NB4 (cell line): ENCODE results near the gene C15orf39.
"Not testable (repeated sequence)": the region's sequence is repeated elsewhere in the genome, so short reads cannot be mapped to it uniquely, and the experiment has no call there.

Source experiments
- DNase-seq: peaks from one replicate; pipeline ENCODE4 v3.0.0; 2010; ENCODE audit warnings: low read depth
- H3K4me3 ChIP-seq: one replicate; pipeline ENCODE4 v1.5.1; 2011; ENCODE audit warnings: mild to moderate bottlenecking, low read depth, low read length, moderate library complexity
- MYC ChIP-seq: IDR thresholded peaks from 2 replicates; pipeline ENCODE4 v1.6.1; 2011; ENCODE audit warnings: low read depth, low read length
- POLR2A ChIP-seq: IDR thresholded peaks from 2 replicates; pipeline ENCODE4 v1.6.1; 2011; ENCODE audit warnings: mild to moderate bottlenecking; ENCODE audit not compliant: insufficient read length; ENCODE audit errors: extremely low read depth
- TF ChIP-seq, protein P1 (sequence below): IDR thresholded peaks from one replicate; pipeline ENCODE4 v1.5.1; 2012; ENCODE audit warnings: low read depth, low read length
- TF ChIP-seq, protein P2 (sequence below): IDR thresholded peaks from 2 replicates; pipeline ENCODE4 v1.6.1; 2011; ENCODE audit warnings: low read depth, low read length

C15orf39 gene

DNA sequence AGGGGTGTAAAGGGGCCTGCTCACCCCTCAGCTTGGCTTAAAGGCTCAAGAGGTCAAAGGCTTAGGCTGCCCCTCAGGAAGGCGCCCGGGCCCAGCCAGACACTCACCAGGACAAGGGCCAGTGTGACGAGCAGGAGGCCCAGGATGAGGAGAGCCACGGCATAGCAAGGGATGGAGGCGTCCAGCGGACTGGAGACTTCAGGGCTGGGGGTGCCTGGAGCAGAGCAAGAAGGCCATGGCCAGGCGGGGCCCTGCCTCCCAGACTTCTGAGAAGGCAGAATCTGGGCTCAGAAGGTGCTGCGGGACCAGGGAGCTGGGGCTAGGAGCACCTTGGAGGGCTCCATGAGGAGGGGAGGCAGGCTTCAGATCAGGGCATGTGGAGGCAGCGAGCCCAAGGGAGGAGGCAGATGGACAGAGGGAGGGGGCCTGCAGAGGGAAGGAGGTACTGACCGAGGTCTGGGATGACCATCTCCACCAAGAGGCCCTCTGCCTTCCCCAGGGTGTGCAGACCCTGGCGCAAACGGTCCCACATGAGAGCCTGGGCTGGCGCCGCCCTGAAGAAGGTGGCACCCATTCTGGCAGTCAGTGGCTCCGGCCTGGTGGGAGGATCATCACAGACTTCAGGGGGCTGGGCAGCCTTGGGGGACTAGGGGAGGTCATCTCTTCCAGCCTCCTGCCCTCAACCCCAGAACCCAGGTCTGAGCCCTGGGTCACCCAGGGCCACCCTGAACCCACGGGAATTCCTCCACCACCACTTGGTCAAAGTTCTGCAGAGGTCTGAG is 24.5 kb downstream of the C15orf39 start:
- TF ChIP-seq POLR2A (no peak), MYC (no peak)
- TF ChIP-seq, protein P1, sequence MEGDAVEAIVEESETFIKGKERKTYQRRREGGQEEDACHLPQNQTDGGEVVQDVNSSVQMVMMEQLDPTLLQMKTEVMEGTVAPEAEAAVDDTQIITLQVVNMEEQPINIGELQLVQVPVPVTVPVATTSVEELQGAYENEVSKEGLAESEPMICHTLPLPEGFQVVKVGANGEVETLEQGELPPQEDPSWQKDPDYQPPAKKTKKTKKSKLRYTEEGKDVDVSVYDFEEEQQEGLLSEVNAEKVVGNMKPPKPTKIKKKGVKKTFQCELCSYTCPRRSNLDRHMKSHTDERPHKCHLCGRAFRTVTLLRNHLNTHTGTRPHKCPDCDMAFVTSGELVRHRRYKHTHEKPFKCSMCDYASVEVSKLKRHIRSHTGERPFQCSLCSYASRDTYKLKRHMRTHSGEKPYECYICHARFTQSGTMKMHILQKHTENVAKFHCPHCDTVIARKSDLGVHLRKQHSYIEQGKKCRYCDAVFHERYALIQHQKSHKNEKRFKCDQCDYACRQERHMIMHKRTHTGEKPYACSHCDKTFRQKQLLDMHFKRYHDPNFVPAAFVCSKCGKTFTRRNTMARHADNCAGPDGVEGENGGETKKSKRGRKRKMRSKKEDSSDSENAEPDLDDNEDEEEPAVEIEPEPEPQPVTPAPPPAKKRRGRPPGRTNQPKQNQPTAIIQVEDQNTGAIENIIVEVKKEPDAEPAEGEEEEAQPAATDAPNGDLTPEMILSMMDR = no peak
- TF ChIP-seq, protein P2, sequence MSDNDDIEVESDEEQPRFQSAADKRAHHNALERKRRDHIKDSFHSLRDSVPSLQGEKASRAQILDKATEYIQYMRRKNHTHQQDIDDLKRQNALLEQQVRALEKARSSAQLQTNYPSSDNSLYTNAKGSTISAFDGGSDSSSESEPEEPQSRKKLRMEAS = no peak
- H3K4me3 ChIP-seq = no peak overlapping the region
- no peak for DNase-seq

DNA sequence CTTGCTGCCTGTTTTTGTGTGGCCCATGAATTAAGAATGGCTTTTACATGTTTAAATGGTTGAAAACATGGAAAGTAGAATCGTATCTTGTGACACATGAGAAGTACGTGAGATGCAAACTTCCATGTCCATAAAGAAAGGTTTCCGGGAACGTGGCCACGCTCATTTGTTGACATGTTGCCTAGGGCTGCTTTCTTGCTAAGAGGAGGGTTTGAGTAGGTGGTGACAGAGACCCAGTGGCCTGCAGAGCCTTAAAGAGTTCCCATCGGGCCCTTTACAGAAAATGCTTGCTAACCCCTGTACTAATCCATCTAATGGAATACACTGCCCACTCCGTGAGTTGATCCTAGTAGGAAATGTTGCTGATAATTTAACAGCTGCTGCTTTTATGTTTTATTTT is 25.4 kb downstream of the C15orf39 start:
- DNase-seq, H3K4me3 ChIP-seq: not testable (repeated sequence)

DNA sequence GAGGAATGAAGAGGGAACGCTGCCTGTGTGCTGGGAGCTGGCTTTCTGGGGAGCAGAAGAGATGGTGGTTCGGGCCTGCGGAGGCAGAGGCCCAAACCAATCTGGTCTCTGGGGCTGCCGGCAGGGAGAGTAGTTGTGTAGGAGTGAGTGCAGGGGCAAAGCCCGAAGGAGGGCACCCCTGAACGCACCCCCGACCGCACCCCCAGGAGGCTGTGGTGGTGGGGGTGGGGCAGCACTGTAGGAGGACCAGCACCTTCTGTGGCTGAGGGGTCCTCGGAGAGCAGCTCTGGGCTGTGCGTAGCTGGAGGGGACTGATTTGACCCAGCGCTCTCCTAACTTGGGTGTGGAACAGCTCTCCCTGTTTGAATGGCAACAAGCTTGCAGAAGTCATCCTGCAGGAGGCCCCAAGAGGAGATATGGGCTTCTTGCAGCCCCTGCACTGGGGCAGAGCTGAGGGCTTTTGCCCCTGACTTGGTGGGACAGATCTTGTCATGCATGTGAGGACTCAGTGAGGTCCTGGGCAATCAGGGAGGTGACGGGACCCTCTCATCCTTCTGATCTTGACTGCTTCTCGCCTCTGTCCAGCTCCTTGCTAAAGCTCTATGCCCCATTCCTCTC is 26.1 kb downstream of the C15orf39 start:
- TF ChIP-seq, protein P2 = no peak
- TF ChIP-seq MYC (no peak), POLR2A (no peak)
- TF ChIP-seq, protein P1 = no peak
- no peak for DNase-seq
- H3K4me3 ChIP-seq = no peak overlapping the region

DNA sequence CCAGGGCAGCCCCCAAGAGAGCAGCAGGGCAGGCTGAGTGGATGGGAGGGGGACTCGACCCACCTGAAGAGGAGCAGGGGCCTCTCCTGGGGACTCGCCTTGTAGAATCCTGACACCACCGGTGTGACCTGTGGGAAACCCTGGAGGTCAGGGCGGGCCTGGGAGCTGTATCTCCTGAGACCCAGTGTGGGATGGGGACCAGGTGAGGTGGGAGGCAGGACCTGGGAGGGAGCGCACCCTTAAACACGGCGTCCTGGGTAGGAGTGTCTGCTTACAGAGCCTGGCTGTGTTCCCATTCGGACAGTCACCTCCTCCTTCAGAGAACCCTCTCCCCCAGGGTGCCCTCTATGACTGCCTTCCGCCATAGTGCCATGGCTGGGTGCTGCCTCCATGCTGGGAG is 27.1 kb downstream of the C15orf39 start:
- TF ChIP-seq, protein P2 = no peak
- DNase-seq = no peak
- H3K4me3 ChIP-seq = no peak overlapping the region

DNA sequence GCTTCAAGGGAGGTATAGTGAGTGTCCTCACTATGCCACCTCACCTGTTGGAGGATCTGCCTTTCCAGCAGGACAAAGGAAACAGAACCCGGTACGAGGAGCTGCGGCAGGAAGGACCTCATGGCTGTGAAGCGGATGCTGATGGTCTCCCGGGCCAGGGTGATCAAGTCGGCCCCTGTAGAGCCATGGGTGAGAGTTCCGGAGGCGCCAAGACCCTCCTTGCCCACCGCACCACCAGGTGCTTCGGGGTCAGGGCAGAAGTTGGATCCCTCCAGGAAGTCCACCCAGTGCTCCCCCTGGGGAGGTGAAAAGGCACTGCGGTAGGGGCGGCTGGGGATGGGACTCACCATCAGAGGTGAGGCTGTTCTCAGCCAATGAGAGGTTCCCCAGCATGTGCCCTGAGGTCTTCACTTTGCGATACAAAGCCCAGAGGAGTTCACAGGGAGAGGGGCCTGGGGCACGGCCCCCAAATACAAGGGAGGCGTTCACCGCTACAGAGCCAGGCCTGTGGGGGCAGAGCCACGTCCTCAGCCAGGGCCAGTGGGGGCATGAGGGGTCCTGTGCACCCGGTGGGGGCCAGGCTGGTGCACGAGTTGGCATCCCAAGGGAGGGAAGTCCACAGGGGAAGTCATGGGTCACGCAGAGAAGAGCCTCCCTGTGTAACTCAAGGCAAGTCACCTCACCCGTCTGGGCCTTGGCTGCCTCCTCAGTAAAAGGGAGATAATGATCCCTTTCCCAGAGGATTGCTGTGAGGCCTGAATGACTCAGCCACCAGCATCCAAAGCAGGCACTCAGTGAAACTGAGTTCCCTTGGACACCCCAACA is 27.7 kb downstream of the C15orf39 start:
- no peak for TF ChIP-seq POLR2A
- TF ChIP-seq MYC = no peak
- TF ChIP-seq, protein P1 = no peak
- TF ChIP-seq, protein P2 = no peak
- H3K4me3 ChIP-seq = no peak overlapping the region
- DNase-seq = no peak

DNA sequence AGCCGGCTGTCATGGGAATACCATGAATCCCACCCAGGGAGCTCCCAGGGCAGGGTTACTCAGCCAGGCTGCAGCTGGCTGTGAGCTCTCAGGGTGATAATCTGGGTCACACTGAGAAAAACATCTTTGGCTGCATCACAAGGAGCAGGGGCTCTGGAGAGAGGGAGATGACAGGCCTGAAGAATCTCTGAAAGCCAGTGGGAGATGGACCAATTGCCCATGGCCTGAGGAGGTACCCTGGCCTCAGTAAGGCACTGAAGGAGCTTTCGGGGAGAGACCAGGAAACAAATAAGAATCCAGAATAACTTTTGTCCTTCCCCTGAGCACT is 28.3 kb downstream of the C15orf39 start:
- DNase-seq = no peak
- H3K4me3 ChIP-seq = no peak overlapping the region
- TF ChIP-seq, protein P2 = no peak
- TF ChIP-seq MYC (no peak), POLR2A (no peak)
- TF ChIP-seq, protein P1 = no peak
